Heart left ventricle (tissue), 13 donors: ENCODE results near the gene KIF24.

ENCODE experiments used
- POLR2A ChIP-seq, 2 donors: fragments of 450-650 bp; IDR thresholded peaks; one replicate each; pipeline ENCODE4 v1.6.1; 2017; ENCODE audit warnings: antibody characterized with exemption in 2 of 2, mild to moderate bottlenecking in 2 of 2, moderate library complexity in 2 of 2
- TF ChIP-seq, protein P1 (sequence below), 12 donors: fragments of 200-600 bp; sonication (generic) in 4 of 12; IDR thresholded peaks; one replicate each; pipeline versions ENCODE4 v1.5.0 to v1.8.0; 2018 to 2022; ENCODE audit warnings: antibody characterized with exemption in 12 of 12, mild to moderate bottlenecking in 5 of 12
- donor health status: ischemic (EF 13 %, LVEDD 7.1; RV severe dilation, severe dysfunction).
- donor health status: DM: no; HTN: yes; CAD: no.
- donor health status: DM: no; HTN: no; CAD: no.
- donor health status: ischemic (EF 25% LVEDD 6.9; RV normal size, moderate dysfunction).
- donor health status: ischemic (EF 25% LVEDD 5.7; RV mildly dilated, moderate dysfunction).
- donor health status: ischemic (EF 35%, LVEDD 5.7; RV mildly dilated, moderate dysfunction).
- donor health status: nonischemic (EF 11% LVEDD 7.7; RV severe dilation, severe dysfunction).
- donor health status: DM: yes; HTN: yes; CAD: no.
- donor health status: PGD.
- donor health status: ischemic (EF 29% LVEDD 5.4; RV normal size, mild dysfunction).
- donor health status: nonischemic (EF 23%, LVEDD 6.1; RV moderate dilation, normal function).

DNA sequence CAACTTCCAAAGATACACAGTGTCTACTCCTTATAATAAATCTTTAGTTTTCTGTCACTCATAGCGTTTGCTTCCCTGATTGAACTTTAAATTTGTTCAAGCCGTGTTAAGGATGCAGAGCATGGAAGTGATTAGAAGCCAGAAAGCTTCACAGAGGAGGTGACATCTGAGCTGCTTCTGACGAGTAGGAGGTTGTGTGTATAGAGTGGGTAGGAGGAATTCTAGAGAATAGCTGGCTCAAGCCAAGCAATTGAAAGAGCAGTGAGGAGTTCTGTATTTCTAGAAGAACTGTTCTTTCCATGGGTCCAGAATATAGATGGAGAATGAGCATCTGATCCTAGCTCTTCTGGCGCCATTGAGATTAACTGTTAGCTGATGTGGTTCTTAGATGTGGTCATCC, 6.3 kb upstream of the KIF24 start:
- TF ChIP-seq, protein P1, sequence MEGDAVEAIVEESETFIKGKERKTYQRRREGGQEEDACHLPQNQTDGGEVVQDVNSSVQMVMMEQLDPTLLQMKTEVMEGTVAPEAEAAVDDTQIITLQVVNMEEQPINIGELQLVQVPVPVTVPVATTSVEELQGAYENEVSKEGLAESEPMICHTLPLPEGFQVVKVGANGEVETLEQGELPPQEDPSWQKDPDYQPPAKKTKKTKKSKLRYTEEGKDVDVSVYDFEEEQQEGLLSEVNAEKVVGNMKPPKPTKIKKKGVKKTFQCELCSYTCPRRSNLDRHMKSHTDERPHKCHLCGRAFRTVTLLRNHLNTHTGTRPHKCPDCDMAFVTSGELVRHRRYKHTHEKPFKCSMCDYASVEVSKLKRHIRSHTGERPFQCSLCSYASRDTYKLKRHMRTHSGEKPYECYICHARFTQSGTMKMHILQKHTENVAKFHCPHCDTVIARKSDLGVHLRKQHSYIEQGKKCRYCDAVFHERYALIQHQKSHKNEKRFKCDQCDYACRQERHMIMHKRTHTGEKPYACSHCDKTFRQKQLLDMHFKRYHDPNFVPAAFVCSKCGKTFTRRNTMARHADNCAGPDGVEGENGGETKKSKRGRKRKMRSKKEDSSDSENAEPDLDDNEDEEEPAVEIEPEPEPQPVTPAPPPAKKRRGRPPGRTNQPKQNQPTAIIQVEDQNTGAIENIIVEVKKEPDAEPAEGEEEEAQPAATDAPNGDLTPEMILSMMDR (IDR thresholded peaks at IDR 0.05) = no peak
- TF ChIP-seq POLR2A (IDR thresholded peaks at IDR 0.05) = no peak
